Stimulated activated CD4-positive, alpha-beta T cell treated with anti-CD3 and anti-CD28 coated beads, Interleukin-2, amount 100 ng/mL, for 48 hours (primary cell): Measurements from ENCODE around the gene CACNB3.
A peak's percentile ranks its signal among the peaks of the same experiment; 100 is the strongest.
"Not testable (repeated sequence)": the region's sequence is repeated elsewhere in the genome, so short reads cannot be mapped to it uniquely, and the experiment has no call there.

ENCODE experiments used
- DNase-seq, 2 donors: peaks; one replicate each; pipeline ENCODE4 v3.0.0-alpha.2; 2020

The CACNB3 gene

GRCh38 chr12:48857278-48857994 lies 39.1 kb downstream of the CACNB3 start:
- no peak for DNase-seq

GRCh38 chr12:48858043-48858442 lies 39.7 kb downstream of the CACNB3 start:
- no peak for DNase-seq

- no peak for DNase-seq
Observed at GRCh38 chr12:48859607-48860006, 41.3 kb downstream of the CACNB3 start.

- DNase-seq, result not testable (repeated sequence)
Observed at GRCh38 chr12:48860236-48860635, 41.9 kb downstream of the CACNB3 start.

- no peak for DNase-seq
Observed at GRCh38 chr12:48861111-48861510, 42.8 kb downstream of the CACNB3 start.

- DNase-seq, result no peak
Observed at GRCh38 chr12:48862760-48863159, 44.5 kb downstream of the CACNB3 start.

- no peak for DNase-seq
Observed at GRCh38 chr12:48863291-48863690, 45.0 kb downstream of the CACNB3 start.

GRCh38 chr12:48865281-48866051 lies 47.2 kb downstream of the CACNB3 start, which contains the start of gene RND1:
RND1 (minus strand) TSS chr12:48865870; CDS start chr12:48865767, 103 bp downstream.
- peak; percentile 75 to 78 for DNase-seq

GRCh38 chr12:48866052-48866711 lies 47.9 kb downstream of the CACNB3 start:
- no peak for DNase-seq

- no peak for DNase-seq
Observed at GRCh38 chr12:48868451-48868850, 50.2 kb downstream of the CACNB3 start.

- DNase-seq, result no peak
Observed at GRCh38 chr12:48869191-48869590, 50.9 kb downstream of the CACNB3 start.

- no peak for DNase-seq
Observed at GRCh38 chr12:48873096-48873495, 54.8 kb downstream of the CACNB3 start.

- DNase-seq, result not testable (repeated sequence)
Observed at GRCh38 chr12:48873534-48873933, 55.2 kb downstream of the CACNB3 start.

GRCh38 chr12:48875944-48876515 lies 57.7 kb downstream of the CACNB3 start:
- no peak for DNase-seq
